Erythroblast (primary cell): ENCODE results near the gene CAPN5.

Source experiments
- DNase-seq, 2 experiments: peaks; one replicate each; lab custom pipeline; 2025; lab: John Stamatoyannopoulos, UW
- GATA1 ChIP-seq: IDR thresholded peaks from 2 replicates; pipeline ENCODE4 v1.6.1; 2011; ENCODE audit warnings: low read depth, mild to moderate bottlenecking, control low read depth, low read length, moderate library complexity
- POLR2A ChIP-seq: IDR thresholded peaks from 2 replicates; pipeline ENCODE4 v1.6.1; 2011; ENCODE audit warnings: mild to moderate bottlenecking, low read length

Gene CAPN5

DNA sequence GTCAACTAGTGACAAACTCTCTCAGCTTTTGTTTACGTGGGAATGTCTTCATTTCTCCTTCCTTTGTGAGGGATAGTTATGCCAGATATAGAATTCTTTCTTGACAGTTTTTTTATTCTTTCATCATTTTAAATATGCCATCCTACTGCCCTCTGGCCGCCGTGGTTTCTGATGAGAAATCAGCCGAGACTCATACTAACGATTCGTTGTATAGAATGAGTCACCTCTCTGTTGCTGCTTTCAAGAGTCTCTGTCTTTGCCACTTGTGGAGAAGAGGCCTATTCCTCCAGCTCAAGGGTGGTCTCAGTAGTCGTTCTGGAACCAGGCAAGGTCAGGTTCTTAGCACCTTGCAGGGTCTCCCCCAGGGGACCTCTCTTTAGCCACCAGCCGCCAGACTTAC is 69.3 kb downstream of the CAPN5 start:
- DNase-seq = no peak
- TF ChIP-seq POLR2A = no peak
- TF ChIP-seq GATA1 = no peak

- TF ChIP-seq GATA1 (no peak), POLR2A (no peak)
- peak in 1 of 2 experiments; percentile 11 for DNase-seq
Measured at GRCh38 chr11:77136784-77137420, 70.1 kb downstream of the CAPN5 start.

- no peak for TF ChIP-seq GATA1
- TF ChIP-seq POLR2A = no peak
- DNase-seq = no peak
Measured at GRCh38 chr11:77137421-77137820, 70.7 kb downstream of the CAPN5 start.

DNA sequence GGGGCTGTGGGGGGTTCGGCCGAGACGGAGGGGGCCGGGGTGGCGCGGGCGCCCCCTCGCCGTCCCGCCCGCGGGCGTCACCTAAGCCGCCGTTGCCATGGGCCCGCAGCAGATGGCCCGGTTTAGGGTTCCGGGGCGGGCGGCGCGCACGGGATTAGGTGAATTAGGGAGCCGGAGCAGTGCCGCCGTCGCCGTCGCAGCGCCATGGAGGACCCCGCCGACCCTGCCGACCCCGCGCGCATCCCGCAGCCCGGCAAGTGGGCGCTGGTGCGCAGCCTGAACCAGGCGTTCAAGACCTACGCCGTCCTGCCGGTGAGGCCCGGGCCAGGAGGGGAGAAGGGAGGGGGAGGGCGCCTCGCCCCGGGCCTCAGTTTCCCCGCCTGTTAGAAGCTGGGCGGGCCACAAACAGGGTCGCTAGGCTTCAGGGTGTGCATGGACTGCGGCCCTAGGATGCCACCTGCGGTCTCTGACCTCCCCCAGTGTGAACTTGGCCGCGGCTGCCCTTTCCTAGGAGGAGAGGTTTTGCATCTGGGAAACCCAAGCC is 71.4 kb downstream of the CAPN5 start:
- TF ChIP-seq POLR2A = no peak
- TF ChIP-seq GATA1 = no peak
- no peak for DNase-seq

- no peak for TF ChIP-seq GATA1
- no peak for TF ChIP-seq POLR2A
- DNase-seq = no peak
Measured at GRCh38 chr11:77139201-77139600, 72.4 kb downstream of the CAPN5 start.

GRCh38 chr11:77140231-77140851 is 73.6 kb downstream of the CAPN5 start:
- TF ChIP-seq GATA1 = no peak
- TF ChIP-seq POLR2A = no peak
- DNase-seq = no peak

- TF ChIP-seq GATA1 = no peak
- no peak for TF ChIP-seq POLR2A
- DNase-seq = no peak
Measured at GRCh38 chr11:77141034-77141433, 74.3 kb downstream of the CAPN5 start.

DNA sequence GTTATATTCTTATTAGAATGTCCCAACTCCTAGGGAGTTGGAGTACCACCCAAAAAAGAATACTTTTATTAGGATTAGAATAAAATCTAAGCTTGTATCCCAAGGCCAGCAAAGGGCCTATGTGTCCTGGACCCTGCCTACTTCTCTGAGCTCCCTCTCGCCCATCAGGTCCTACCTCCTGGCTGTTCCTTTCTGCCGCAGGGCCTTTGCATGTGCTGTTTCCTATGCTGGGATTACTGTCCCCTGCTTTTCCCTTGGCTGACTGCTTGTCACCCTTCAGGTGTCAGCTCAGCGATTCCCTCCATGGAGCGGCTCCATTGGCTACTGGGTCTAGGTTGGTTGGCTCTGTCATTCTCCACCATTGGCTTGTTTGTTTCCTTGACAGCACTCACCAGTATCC is 74.7 kb downstream of the CAPN5 start:
- no peak for TF ChIP-seq POLR2A
- no peak for TF ChIP-seq GATA1
- DNase-seq = no peak

GRCh38 chr11:77142091-77142975 is 75.6 kb downstream of the CAPN5 start:
- no peak for DNase-seq
- no peak for TF ChIP-seq POLR2A
- no peak for TF ChIP-seq GATA1

- DNase-seq = no peak
- no peak for TF ChIP-seq GATA1
- no peak for TF ChIP-seq POLR2A
Measured at GRCh38 chr11:77143405-77144020, 76.7 kb downstream of the CAPN5 start.

DNA sequence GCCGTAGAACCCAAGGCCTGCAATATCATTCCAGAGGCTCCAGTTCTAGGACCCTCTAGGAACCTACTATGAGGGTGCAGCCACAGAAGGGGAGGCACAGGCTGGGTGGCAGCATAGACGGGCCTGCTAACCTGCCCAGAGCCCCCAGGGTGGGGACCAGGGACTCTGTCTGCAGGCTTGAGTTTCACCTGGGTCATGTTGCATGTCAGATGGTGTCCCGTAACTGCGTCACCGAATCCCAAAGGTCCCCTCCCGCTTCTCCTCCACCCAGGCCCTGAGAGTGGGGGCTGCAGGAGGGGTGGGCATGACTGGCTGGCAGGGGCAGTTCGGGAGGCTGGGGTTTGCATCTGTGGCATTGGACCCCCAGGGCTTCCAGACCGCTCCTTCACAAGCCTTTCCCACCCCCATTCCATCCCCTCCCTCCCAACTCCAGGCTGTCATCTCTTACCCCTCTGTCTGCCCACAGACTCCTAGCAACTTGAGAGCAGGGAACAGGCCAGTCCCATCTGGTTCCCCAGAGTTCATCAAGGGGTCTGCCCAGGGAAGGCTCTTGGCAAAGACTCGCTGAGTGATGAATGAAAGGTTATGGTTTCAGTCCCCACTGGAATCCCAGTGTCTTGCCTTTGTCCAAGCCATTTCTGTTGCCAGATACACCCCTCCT is 77.6 kb downstream of the CAPN5 start:
- TF ChIP-seq POLR2A = no peak
- no peak for TF ChIP-seq GATA1
- DNase-seq = no peak

- no peak for TF ChIP-seq POLR2A
- TF ChIP-seq GATA1 = no peak
- DNase-seq = no peak
Measured at GRCh38 chr11:77144857-77145428, 78.2 kb downstream of the CAPN5 start.
